ENCODE results near the gene MSH5.
"Not testable (repeated sequence)": the region's sequence is repeated elsewhere in the genome, so short reads cannot be mapped to it uniquely, and the experiment has no call there.

Gene MSH5

GRCh38 chr6:31739639-31740396 is at the start of gene MSH5:
MSH5 (plus strand) TSS chr6:31740005; CDS start chr6:31740467, 462 bp downstream.
- DNase-seq, result peak; percentile 89 to 95

GRCh38 chr6:31690231-31691077 is 49.4 kb upstream of the MSH5 start:
- DNase-seq, result no peak

- DNase-seq, result no peak
These were observed 48.7 kb upstream of the MSH5 start for GRCh38 chr6:31691078-31691463.

- no peak for DNase-seq
These were observed 48.2 kb upstream of the MSH5 start for GRCh38 chr6:31691564-31692108.

- DNase-seq, result no peak
These were observed 47.5 kb upstream of the MSH5 start for GRCh38 chr6:31692353-31692752.

GRCh38 chr6:31692886-31693285 is 46.9 kb upstream of the MSH5 start:
- no peak for DNase-seq

- no peak for DNase-seq
These were observed 46.3 kb upstream of the MSH5 start for GRCh38 chr6:31693535-31693934.

- DNase-seq, result no peak
These were observed 42.2 kb upstream of the MSH5 start for GRCh38 chr6:31697555-31697954.

GRCh38 chr6:31700740-31701401 is 38.9 kb upstream of the MSH5 start:
- DNase-seq, result no peak

- DNase-seq, result peak; percentile 24 to 64
These were observed 38.0 kb upstream of the MSH5 start for GRCh38 chr6:31701666-31702404.

GRCh38 chr6:31702405-31702818 is 37.4 kb upstream of the MSH5 start:
- DNase-seq, result no peak

GRCh38 chr6:31702819-31703716 is 36.7 kb upstream of the MSH5 start, which contains the start of gene ABHD16A:
ABHD16A (minus strand) TSS chr6:31703324; CDS start chr6:31703281, 43 bp downstream.
- peak; percentile 88 to 96 for DNase-seq

GRCh38 chr6:31705931-31706330 is 33.9 kb upstream of the MSH5 start:
- DNase-seq, result no peak

GRCh38 chr6:31706599-31706998 is 33.2 kb upstream of the MSH5 start, which contains the start of gene LY6G6F:
LY6G6F (plus strand) TSS chr6:31706866; CDS start chr6:31706907, 41 bp downstream.
- DNase-seq, result no peak

GRCh38 chr6:31707701-31708100 is 32.1 kb upstream of the MSH5 start:
- no peak for DNase-seq

GRCh38 chr6:31708224-31708623 is 31.6 kb upstream of the MSH5 start:
- no peak for DNase-seq

- not testable (repeated sequence) for DNase-seq
These were observed 30.6 kb upstream of the MSH5 start for GRCh38 chr6:31709157-31709556.

- peak; percentile 28 to 49 for DNase-seq
These were observed 29.1 kb upstream of the MSH5 start for GRCh38 chr6:31710523-31711219.

GRCh38 chr6:31711233-31711632 is 28.6 kb upstream of the MSH5 start:
- DNase-seq, result no peak

GRCh38 chr6:31712296-31712695 is 27.5 kb upstream of the MSH5 start:
- no peak for DNase-seq

All from NCI-H524 (cell line).